CD4-positive, alpha-beta T cell treated with Interleukin-10 for 1 hour (primary cell): ENCODE results near the gene SMARCC2.
"Not testable (repeated sequence)": the region's sequence is repeated elsewhere in the genome, so short reads cannot be mapped to it uniquely, and the experiment has no call there.

ENCODE experiments used
- DNase-seq: peaks from one replicate; pipeline ENCODE4 v3.0.0-alpha.2; 2020

The SMARCC2 gene

GRCh38 chr12:56118688-56119357, 70.5 kb downstream of the SMARCC2 start:
- DNase-seq: no peak

GRCh38 chr12:56117778-56118687, 71.2 kb downstream of the SMARCC2 start, which contains the start of gene ZC3H10:
ZC3H10 (plus strand) TSS chr12:56118266; CDS start chr12:56120563, 2,297 bp downstream.
- peak; percentile 99 for DNase-seq

GRCh38 chr12:56117082-56117706, 72.1 kb downstream of the SMARCC2 start:
- not testable (repeated sequence) for DNase-seq

GRCh38 chr12:56116267-56117081, 72.8 kb downstream of the SMARCC2 start, which contains the start of gene RPL41:
RPL41 (plus strand) TSS chr12:56116633.
- DNase-seq: peak; percentile 95

GRCh38 chr12:56115329-56115728, 74.0 kb downstream of the SMARCC2 start:
- no peak for DNase-seq

- DNase-seq: no peak
Measured at GRCh38 chr12:56114084-56114483, 75.2 kb downstream of the SMARCC2 start.
